GM12878 (cell line): ENCODE results near the gene SNAPC3. TPM values are rescaled to one million over a fixed set of nuclear protein-coding genes. Genes with fewer than 3 reads are reported as not detected.

Experiments
- ATAC-seq: fragments of 200-7000 bp; cut with Tn5 transposase; 3 replicates; pipeline ENCODE4 v1.9.1; 2020; ENCODE audit warnings: mild to moderate bottlenecking, moderate library complexity
- BruUV-seq: library from RNA; stranded (reverse); fragments of 400-500 nt; replicated peaks from 2 replicates; lab custom pipeline; 2021; lab: Mats Ljungman, UMichigan
- CTCF ChIA-PET: fragments of 300-600 bp; sonication (Branson Sonifier 250); formaldehyde crosslinking; extraction: SDS; loops from one replicate; lab custom pipeline; 2021; ENCODE audit warnings: inconsistent platforms; lab: Yijun Ruan, JAX
- POLR2A ChIA-PET: fragments of 350-600 bp; formaldehyde crosslinking; extraction: SDS; loops from one replicate; lab custom pipeline; 2021; ENCODE audit warnings: inconsistent platforms; lab: Charles Lee
- RAD21 ChIA-PET: fragments of 300-600 bp; sonication (Branson Sonifier 250); formaldehyde crosslinking; loops from one replicate; lab custom pipeline; 2023; ENCODE audit warnings: antibody characterized with exemption; ENCODE audit not compliant: unreplicated experiment; lab: Charles Lee
- SMC1A ChIA-PET: fragments of 300-600 bp; sonication (Branson Sonifier 250); formaldehyde crosslinking; loops from one replicate; lab custom pipeline; 2023; ENCODE audit not compliant: unreplicated experiment, uncharacterized antibody; lab: Charles Lee
- DNase-seq: peaks from one replicate; pipeline ENCODE4 v3.0.0-alpha.2; 2011; ENCODE audit warnings: low read depth, low spot score
- FAIRE-seq: peaks from 3 replicates; lab custom pipeline; 2011; peaks lifted over from hg19 to GRCh38; lab: Jason Lieb, UNC
- H2AFZ ChIP-seq: 2 replicates; pipeline ENCODE4 v1.6.0; 2011; ENCODE audit warnings: low read depth, low read length, control low read depth; ENCODE audit not compliant: control insufficient read depth
- H3K27ac ChIP-seq: 2 replicates; pipeline ENCODE4 v1.5.1; 2011; ENCODE audit warnings: control low read depth; ENCODE audit not compliant: control insufficient read depth, insufficient read depth
- H3K27me3 ChIP-seq, 2 experiments: replicated peaks in 1 of 2; 2 replicates each; pipeline versions ENCODE4 v1.6.0 to v1.6.1; 2011; ENCODE audit warnings: low read length in 1 of 2; ENCODE audit not compliant: control insufficient read depth in 2 of 2, insufficient read depth in 2 of 2
- H3K36me3 ChIP-seq, 2 experiments: 2 replicates each; pipeline ENCODE4 v1.5.1; 2011; ENCODE audit warnings: low read length in 1 of 2; ENCODE audit not compliant: control insufficient read depth in 2 of 2, insufficient read depth in 2 of 2
- H3K4me1 ChIP-seq: 2 replicates; pipeline ENCODE4 v1.6.1; 2011; ENCODE audit warnings: mild to moderate bottlenecking, low read length, moderate library complexity, mixed read lengths; ENCODE audit not compliant: control insufficient read depth, insufficient read depth
- H3K4me2 ChIP-seq: 2 replicates; pipeline ENCODE4 v1.6.0; 2011; ENCODE audit warnings: control low read depth; ENCODE audit not compliant: control insufficient read depth, insufficient read depth
- H3K4me3 ChIP-seq: fragments of 200-600 bp; sonication (generic); 2 replicates; pipeline ENCODE4 v1.5.1; 2016
- H3K79me2 ChIP-seq: 2 replicates; pipeline ENCODE4 v1.6.0; 2011; ENCODE audit warnings: low read length; ENCODE audit not compliant: control insufficient read depth, insufficient read depth
- H3K9ac ChIP-seq: 2 replicates; pipeline ENCODE4 v1.8.0; 2011; ENCODE audit warnings: low read length, control low read depth, mixed read lengths; ENCODE audit not compliant: control insufficient read depth, insufficient read depth
- H3K9me3 ChIP-seq: replicated peaks from 3 replicates; pipeline ENCODE4 v1.5.1; 2011; ENCODE audit warnings: mild to moderate bottlenecking, low read length; ENCODE audit not compliant: control insufficient read depth, insufficient read depth
- H4K20me1 ChIP-seq: 2 replicates; pipeline ENCODE4 v1.6.0; 2011; ENCODE audit not compliant: control insufficient read depth, insufficient read depth
- ATF7 ChIP-seq: fragments of 450-650 bp; IDR thresholded peaks from 2 replicates; pipeline ENCODE4 v1.6.1; 2016; ENCODE audit warnings: low read depth, mild to moderate bottlenecking
- CBFB ChIP-seq: IDR thresholded peaks from 2 replicates; pipeline ENCODE4 v1.6.1; 2016; ENCODE audit warnings: antibody characterized with exemption, low read depth
- CEBPB ChIP-seq, 2 experiments: fragments of 150-350 bp in 1 of 2; IDR thresholded peaks; 2 replicates each; pipeline ENCODE4 v1.6.1; 2012 to 2014; ENCODE audit warnings: low read depth in 2 of 2, low read length in 2 of 2, borderline replicate concordance in 1 of 2, inconsistent platforms in 1 of 2
- EP300 ChIP-seq, 2 experiments: fragments of 150-350 bp in 1 of 2; IDR thresholded peaks; 2 replicates each; pipeline ENCODE4 v1.6.1; 2011 to 2012; ENCODE audit warnings: low read depth in 2 of 2, low read length in 2 of 2, borderline replicate concordance in 1 of 2, improper control_type of control experiment in 1 of 2, inconsistent platforms in 1 of 2; ENCODE audit not compliant: control insufficient read depth in 1 of 2
- FOXM1 ChIP-seq: IDR thresholded peaks from 2 replicates; pipeline ENCODE4 v1.6.1; 2012; ENCODE audit warnings: low read depth, mild to moderate bottlenecking, inconsistent platforms, low read length, moderate library complexity
- HCFC1 ChIP-seq: fragments of 150-350 bp; IDR thresholded peaks from 2 replicates; pipeline ENCODE4 v1.6.1; 2014; ENCODE audit warnings: low read length
- JUND ChIP-seq: IDR thresholded peaks from 2 replicates; pipeline ENCODE4 v1.6.1; 2012; ENCODE audit warnings: low read depth, mild to moderate bottlenecking, low read length, improper control_type of control experiment, moderate library complexity
- NRF1 ChIP-seq: conservative IDR thresholded peaks from 2 replicates; pipeline ENCODE4 v1.6.1; 2011; ENCODE audit warnings: mild to moderate bottlenecking, low read depth, low read length, improper control_type of control experiment
- PAX5 ChIP-seq: IDR thresholded peaks from 2 replicates; pipeline ENCODE4 v1.6.1; 2011; ENCODE audit warnings: low read depth, low read length, borderline replicate concordance
- POLR2A ChIP-seq: IDR thresholded peaks from 2 replicates; pipeline ENCODE4 v1.6.1; 2011; ENCODE audit warnings: low read depth, mild to moderate bottlenecking, low read length
- RB1 ChIP-seq: fragments of 450-650 bp; formaldehyde crosslinking; IDR thresholded peaks from 2 replicates; pipeline ENCODE4 v1.6.1; 2017; ENCODE audit warnings: mild to moderate bottlenecking, borderline replicate concordance
- RCOR1 ChIP-seq: conservative IDR thresholded peaks from 2 replicates; pipeline ENCODE4 v1.6.1; 2012; ENCODE audit warnings: low read depth, low read length, improper control_type of control experiment
- SMARCA5 ChIP-seq: fragments of 450-650 bp; IDR thresholded peaks from 2 replicates; pipeline ENCODE4 v1.6.1; 2017; ENCODE audit warnings: mild to moderate bottlenecking
- SP1 ChIP-seq: IDR thresholded peaks from one replicate; pipeline ENCODE4 v1.6.1; 2011; ENCODE audit warnings: low read depth, low read length
- SPI1 ChIP-seq: IDR thresholded peaks from 2 replicates; pipeline ENCODE4 v1.6.1; 2011; ENCODE audit warnings: low read depth, mild to moderate bottlenecking, low read length, moderate library complexity, borderline replicate concordance; ENCODE audit not compliant: insufficient read depth
- SREBF1 ChIP-seq: IDR thresholded peaks from 2 replicates; pipeline ENCODE4 v1.6.1; 2012; ENCODE audit warnings: mild to moderate bottlenecking, low read length
- SREBF2 ChIP-seq: IDR thresholded peaks from 2 replicates; pipeline ENCODE4 v1.6.1; 2012; ENCODE audit warnings: mild to moderate bottlenecking, low read length
- TARDBP ChIP-seq: IDR thresholded peaks from 2 replicates; pipeline ENCODE4 v1.6.1; 2016; ENCODE audit warnings: borderline replicate concordance
- ZZZ3 ChIP-seq: IDR thresholded peaks from 2 replicates; pipeline ENCODE4 v1.6.1; 2011; ENCODE audit warnings: low read depth; ENCODE audit not compliant: control insufficient read depth, insufficient read length
- WGBS: methylation state at CpG from one replicate; pipeline ENCODE4 v1.1.6; 2016; ENCODE audit warnings: low lambda C conversion rate; ENCODE audit not compliant: insufficient replicate concordance, insufficient coverage; ENCODE audit errors: missing lambda C conversion rate; 5-methylcytosine and 5-hydroxymethylcytosine counted together
- in situ Hi-C: fragments of 300-500 bp; cut with MboI; formaldehyde crosslinking; loops from 9 replicates; pipeline ENCODE4 v1.14.3; 2018; ENCODE audit warnings: mixed read lengths
- intact Hi-C: fragments of 100-400 bp; cut with micrococcal nuclease; formaldehyde crosslinking; loops from one replicate; pipeline ENCODE4 v1.14.2; 2022; ENCODE audit not compliant: unreplicated experiment
- polyA plus RNA-seq, 11 experiments: library from polyadenylated mRNA; depleted of rRNA in 4 of 11; unstranded in 6 of 11; stranded (reverse) in 5 of 11; fragments of >200 nt; fragmentation: Nextera tagmentation in 4 of 11; fragmentation: Illumina TruSeq in 1 of 11; extraction: Ambion mirVana in 4 of 11; extraction: Trizol in 1 of 11; gene quantifications; 1 replicate in 1 of 11; 2 replicates in 10 of 11; pipeline versions ENCODE4 v1.2.1 to v1.2.3, GENCODE V29; 2011 to 2016; ENCODE audit warnings: inconsistent platforms in 2 of 11, missing spikeins in 2 of 11, low read depth in 1 of 11
- total RNA-seq, 4 experiments: library from RNA; depleted of rRNA in 3 of 4; stranded (reverse); fragments of >200 nt in 3 of 4; fragmentation: Illumina TruSeq in 1 of 4; extraction: Trizol in 1 of 4; gene quantifications; 2 replicates each; pipeline versions ENCODE4 v1.2.1 to v1.2.3, GENCODE V29; 2013 to 2021
- TF ChIP-seq, protein P1 (sequence below): fragments of 450-650 bp; conservative IDR thresholded peaks from 2 replicates; pipeline ENCODE4 v1.6.1; 2017; ENCODE audit warnings: mild to moderate bottlenecking, moderate library complexity

SNAPC3 gene
- total and polyA plus RNA-seq, 10 of the 15 experiments (the other 5 are each of a cell fraction or from before 2014, with no cell fraction given), result 5.7 to 47.4 (median 24.6) TPM

DNA sequence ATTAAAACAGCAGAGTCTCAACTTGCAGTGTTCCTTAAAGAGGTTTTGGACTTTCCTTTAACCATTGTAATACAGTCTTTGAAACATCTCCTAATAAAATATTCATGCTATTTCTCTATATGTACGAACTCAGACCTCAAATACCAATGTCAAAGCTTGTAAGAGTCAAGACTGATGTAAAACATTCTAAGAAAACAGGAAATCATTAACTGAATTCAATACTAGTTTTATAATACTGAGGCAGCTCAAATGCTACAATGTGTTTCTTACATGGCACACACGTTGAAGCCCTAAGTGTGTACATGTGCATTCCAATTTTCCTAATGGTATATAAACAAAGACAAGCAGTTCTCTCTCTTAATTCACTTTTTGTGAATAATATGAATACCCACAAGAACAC is 76.5 kb downstream of the SNAPC3 start (continued):
- TF ChIP-seq, protein P1, sequence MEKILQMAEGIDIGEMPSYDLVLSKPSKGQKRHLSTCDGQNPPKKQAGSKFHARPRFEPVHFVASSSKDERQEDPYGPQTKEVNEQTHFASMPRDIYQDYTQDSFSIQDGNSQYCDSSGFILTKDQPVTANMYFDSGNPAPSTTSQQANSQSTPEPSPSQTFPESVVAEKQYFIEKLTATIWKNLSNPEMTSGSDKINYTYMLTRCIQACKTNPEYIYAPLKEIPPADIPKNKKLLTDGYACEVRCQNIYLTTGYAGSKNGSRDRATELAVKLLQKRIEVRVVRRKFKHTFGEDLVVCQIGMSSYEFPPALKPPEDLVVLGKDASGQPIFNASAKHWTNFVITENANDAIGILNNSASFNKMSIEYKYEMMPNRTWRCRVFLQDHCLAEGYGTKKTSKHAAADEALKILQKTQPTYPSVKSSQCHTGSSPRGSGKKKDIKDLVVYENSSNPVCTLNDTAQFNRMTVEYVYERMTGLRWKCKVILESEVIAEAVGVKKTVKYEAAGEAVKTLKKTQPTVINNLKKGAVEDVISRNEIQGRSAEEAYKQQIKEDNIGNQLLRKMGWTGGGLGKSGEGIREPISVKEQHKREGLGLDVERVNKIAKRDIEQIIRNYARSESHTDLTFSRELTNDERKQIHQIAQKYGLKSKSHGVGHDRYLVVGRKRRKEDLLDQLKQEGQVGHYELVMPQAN, result no peak

DNA sequence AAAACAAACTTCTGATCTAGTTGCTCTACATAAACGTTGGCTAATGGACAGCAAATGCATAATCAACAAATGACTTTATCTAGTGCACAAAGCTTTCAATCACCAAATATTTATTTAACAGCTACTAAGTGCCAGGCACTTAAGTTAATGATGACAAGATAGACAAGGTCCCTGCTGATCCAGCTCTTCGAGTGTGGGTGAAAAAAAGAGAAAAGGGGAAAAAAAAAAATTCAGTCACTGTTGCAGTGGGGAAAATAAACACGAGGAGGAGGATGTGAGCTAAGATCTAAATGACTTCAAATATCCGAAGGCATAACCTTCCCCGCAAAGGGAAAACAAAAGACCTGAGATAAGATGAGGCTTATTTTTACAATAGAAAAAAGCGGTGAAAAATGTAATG is 78.5 kb downstream of the SNAPC3 start:
- no peak overlapping the region for H3K4me2 ChIP-seq
- DNase-seq (no peak), FAIRE-seq (no peak), ATAC-seq (no peak)
- 75% methylated on average over 6 of the region's 6 CpGs for WGBS
- H3K27ac ChIP-seq, result no peak overlapping the region
- no peaks in the 10 kb centered on the region for H3K4me1 ChIP-seq
- ChIA-PET RAD21 (interaction anchor here (1.0 to 2.2 kb wide), 3 partner anchors 11 to 32 kb away, joined by 3 to 8 read pairs (median 6); no protein-coding TSS in a partner anchor), SMC1A (interaction anchor here (0.5 to 3.8 kb wide), 7 partner anchors 11 to 557 kb away, joined by 3 to 16 read pairs (median 4); no protein-coding TSS in a partner anchor), POLR2A (interaction anchor here (0.6 to 1.2 kb wide), 5 partner anchors 11 to 53 kb away, joined by 3 to 5 read pairs (median 3); no protein-coding TSS in a partner anchor), CTCF (interaction anchor here (0.7 to 4.4 kb wide), 5 partner anchors 11 to 78 kb away, joined by 3 to 19 read pairs (median 5); partner anchors contain the start of genes PSIP1 and SNAPC3)
- in situ Hi-C loops (no loop called here), intact Hi-C loops (no loop called here)
- H4K20me1 ChIP-seq, result no peaks in the 10 kb centered on the region; the same call in 1 of the 2 replicates
- peaks cover 79% of the 10 kb centered on the region for H3K79me2 ChIP-seq
- TF ChIP-seq ZZZ3, result no peak
- no peak for TF ChIP-seq CEBPB (IDR thresholded peaks at IDR 0.05; ENCODE audit: borderline replicate concordance in 1 of 2, low read depth in 2 of 2, low read length in 2 of 2)
- no peak for TF ChIP-seq HCFC1
- no peak for TF ChIP-seq POLR2A
- TF ChIP-seq EP300 (IDR thresholded peaks at IDR 0.05; ENCODE audit: borderline replicate concordance in 1 of 2, control insufficient read depth in 1 of 2, low read depth in 2 of 2, low read length in 2 of 2), result no peak
- TF ChIP-seq FOXM1, result no peak
- no peak for TF ChIP-seq CBFB
- TF ChIP-seq SREBF1, result no peak
- no peak for TF ChIP-seq SMARCA5
- no peak for TF ChIP-seq TARDBP
- TF ChIP-seq SPI1, result no peak
- TF ChIP-seq ATF7, result no peak
- TF ChIP-seq SREBF2, result no peak
- TF ChIP-seq RB1, result no peak
- TF ChIP-seq JUND, result no peak
- TF ChIP-seq RCOR1, result no peak
- TF ChIP-seq PAX5, result no peak
- no peak for TF ChIP-seq SP1
- no peak for TF ChIP-seq NRF1
- H3K27me3 ChIP-seq, result no peaks in the 10 kb centered on the region
- no peak overlapping the region for H3K9ac ChIP-seq
- peaks cover 4 to 40% of the 10 kb centered on the region in 2 experiments for H3K36me3 ChIP-seq
- BruUV-seq, result TSS peak; percentile 1
- no peak overlapping the region for H3K4me3 ChIP-seq
- H3K9me3 ChIP-seq, result peaks cover 1% of the 10 kb centered on the region; the same call in 1 of the 3 replicates
- H2AFZ ChIP-seq, result no peak overlapping the region
